Endothelial cell of umbilical vein (primary cell): Measurements from ENCODE around the gene PML. TPM values are rescaled to one million over a fixed set of nuclear protein-coding genes. Genes with fewer than 3 reads are reported as not detected.

ENCODE experiments used
- BruUV-seq: library from RNA; stranded (reverse); fragments of 400-500 nt; replicated peaks from 2 replicates; lab custom pipeline; 2021; lab: Mats Ljungman, UMichigan
- CTCF ChIA-PET: fragments of 300-600, 350-600 bp; sonication (Branson Sonifier 250); formaldehyde crosslinking; loops from one replicate; lab custom pipeline; 2021; ENCODE audit warnings: antibody characterized with exemption, inconsistent platforms; lab: Charles Lee
- POLR2A ChIA-PET: fragments of 300-600, 350-600 bp; sonication (Branson Sonifier 250); formaldehyde crosslinking; loops from one replicate; lab custom pipeline; 2021; ENCODE audit warnings: antibody characterized with exemption, inconsistent platforms; lab: Charles Lee
- DNase-seq: peaks from one replicate; pipeline ENCODE4 v3.0.0-alpha.2; 2011; ENCODE audit warnings: low read depth, low spot score
- FAIRE-seq: peaks from 2 replicates; lab custom pipeline; 2011; peaks lifted over from hg19 to GRCh38; lab: Jason Lieb, UNC
- H2AFZ ChIP-seq: 2 replicates; pipeline ENCODE4 v1.6.0; 2012; ENCODE audit warnings: low read depth, low read length, control low read depth, inconsistent platforms
- H3K27ac ChIP-seq: 2 replicates; pipeline ENCODE4 v1.5.1; 2011; ENCODE audit warnings: low read depth, mild to moderate bottlenecking, control low read depth, low read length, moderate library complexity; ENCODE audit not compliant: insufficient read depth
- H3K27me3 ChIP-seq, 2 experiments: 2 replicates each; pipeline versions ENCODE4 v1.6.0 to v1.6.1; 2011; ENCODE audit warnings: low read length in 2 of 2, mixed read lengths in 1 of 2; ENCODE audit not compliant: control insufficient read depth in 2 of 2, insufficient read depth in 2 of 2
- H3K36me3 ChIP-seq, 2 experiments: 2 replicates in 1 of 2; 3 replicates in 1 of 2; pipeline ENCODE4 v1.5.1; 2011; ENCODE audit warnings: low read length in 2 of 2, mild to moderate bottlenecking in 1 of 2, moderate library complexity in 1 of 2; ENCODE audit not compliant: control insufficient read depth in 2 of 2, insufficient read depth in 2 of 2; ENCODE audit errors: extremely low read depth in 1 of 2
- H3K4me1 ChIP-seq: 3 replicates; pipeline ENCODE4 v1.5.1; 2011; ENCODE audit warnings: mild to moderate bottlenecking, low read length; ENCODE audit not compliant: control insufficient read depth, insufficient read depth; ENCODE audit errors: extremely low read depth
- H3K4me2 ChIP-seq: 2 replicates; pipeline ENCODE4 v1.6.1; 2011; ENCODE audit warnings: low read length, control low read depth, mixed read lengths; ENCODE audit not compliant: insufficient read depth
- H3K4me3 ChIP-seq, 3 experiments: fragments of 200-600 bp in 1 of 3; sonication (generic), shearing (Covaris generic) in 1 of 3; replicated peaks in 1 of 3; 2 replicates each; pipeline ENCODE4 v1.5.1; 2011 to 2016; ENCODE audit warnings: control low read depth in 3 of 3, low read length in 3 of 3, mild to moderate bottlenecking in 2 of 3, inconsistent platforms in 1 of 3, low read depth in 1 of 3, moderate library complexity in 1 of 3; ENCODE audit not compliant: insufficient read depth in 1 of 3
- H3K79me2 ChIP-seq: 2 replicates; pipeline ENCODE4 v1.6.0; 2012; ENCODE audit warnings: low read length, inconsistent platforms; ENCODE audit not compliant: control insufficient read depth, insufficient read depth
- H3K9ac ChIP-seq: replicated peaks from 2 replicates; pipeline ENCODE3; 2011; ENCODE audit warnings: low read length, control low read depth; ENCODE audit not compliant: insufficient read depth; ENCODE audit errors: extremely low read depth
- H3K9me1 ChIP-seq: replicated peaks from 3 replicates; pipeline ENCODE4 v1.6.0; 2011; ENCODE audit warnings: mild to moderate bottlenecking, low read length; ENCODE audit not compliant: control insufficient read depth, insufficient read depth; ENCODE audit errors: extremely low read depth
- H3K9me3 ChIP-seq: replicated peaks from 2 replicates; pipeline ENCODE4 v1.5.1; 2012; ENCODE audit warnings: low read length, inconsistent platforms; ENCODE audit not compliant: control insufficient read depth, insufficient read depth
- H4K20me1 ChIP-seq: replicated peaks from 2 replicates; pipeline ENCODE3; 2011; ENCODE audit warnings: mild to moderate bottlenecking, low read length; ENCODE audit not compliant: control insufficient read depth, insufficient read depth; ENCODE audit errors: extremely low read depth
- EZH2 ChIP-seq: IDR thresholded peaks from 2 replicates; pipeline ENCODE4 v1.6.1; 2012; ENCODE audit warnings: borderline replicate concordance, low read depth, mild to moderate bottlenecking, moderate library complexity, low read length, inconsistent platforms; ENCODE audit not compliant: severe bottlenecking
- FOS ChIP-seq: IDR thresholded peaks from 2 replicates; pipeline ENCODE4 v1.6.1; 2011; ENCODE audit warnings: mild to moderate bottlenecking, low read length, moderate library complexity, borderline replicate concordance; ENCODE audit not compliant: insufficient read depth
- GATA2 ChIP-seq: IDR thresholded peaks from 2 replicates; pipeline ENCODE4 v1.7.0; 2011; ENCODE audit warnings: low read depth, mild to moderate bottlenecking, moderate library complexity, mixed read lengths, low read length; ENCODE audit not compliant: insufficient read length, insufficient read depth
- JUN ChIP-seq: IDR thresholded peaks from 2 replicates; pipeline ENCODE4 v1.6.1; 2011; ENCODE audit warnings: borderline replicate concordance, low read depth; ENCODE audit not compliant: insufficient read length, insufficient read depth
- MYC ChIP-seq: IDR thresholded peaks from one replicate; pipeline ENCODE4 v1.6.1; 2011; ENCODE audit warnings: mild to moderate bottlenecking, low read depth, low read length
- POLR2A ChIP-seq: IDR thresholded peaks from 2 replicates; pipeline ENCODE4 v1.6.1; 2012; ENCODE audit warnings: low read depth, mild to moderate bottlenecking, control low read depth, low read length
- POLR2AphosphoS5 ChIP-seq: IDR thresholded peaks from 2 replicates; pipeline ENCODE4 v1.6.1; 2012; ENCODE audit warnings: low read depth, mild to moderate bottlenecking, control low read depth, low read length, moderate library complexity; ENCODE audit not compliant: insufficient read depth
- dilution Hi-C: fragments of 300-500 bp; cut with MboI; formaldehyde crosslinking; loops from one replicate; pipeline ENCODE4 v1.15.0; 2019; ENCODE audit warnings: low sequenced_read_pairs; ENCODE audit not compliant: extremely low pct_ligation_motif_present
- intact Hi-C: fragments of 100-400 bp; cut with micrococcal nuclease; formaldehyde crosslinking; loops from one replicate; pipeline ENCODE4 v1.10.0; 2022
- polyA plus RNA-seq, 4 experiments: library from polyadenylated mRNA; depleted of rRNA in 3 of 4; stranded (reverse) in 3 of 4; unstranded in 1 of 4; fragments of >200 nt; gene quantifications; 2 replicates each; pipeline versions ENCODE4 v1.2.1 to v1.2.3, GENCODE V29; 2011 to 2012; ENCODE audit warnings: missing spikeins in 1 of 4
- total RNA-seq: library from RNA; stranded (reverse); gene quantifications from 2 replicates; pipeline ENCODE4 v1.2.3, GENCODE V29; 2021

The PML gene
- total and polyA plus RNA-seq, 2 donors (not counting 3 experiments of a cell fraction or from before 2014, with no cell fraction given): 30.4 to 79.6 TPM

GRCh38 chr15:74025436-74025835 is 30.9 kb downstream of the PML start:
- H3K4me3 ChIP-seq: no peak overlapping the region
- peaks cover 6 to 24% of the 10 kb centered on the region in 2 experiments for H3K36me3 ChIP-seq
- DNase-seq (peak; percentile 70), FAIRE-seq (peak; percentile 99)
- POLR2A ChIA-PET: no interaction called here
- BruUV-seq: no TSS peak
- peak; percentile 72 for TF ChIP-seq FOS
- peak; percentile 73 for TF ChIP-seq POLR2AphosphoS5
- TF ChIP-seq JUN: no peak
- peak; percentile 40 for TF ChIP-seq GATA2
- TF ChIP-seq EZH2: no peak
- no peak for TF ChIP-seq POLR2A
- no peak for TF ChIP-seq MYC
- intact Hi-C loops: loop anchor here (1.0 kb wide), 3 partner anchors 14 to 43 kb away; partner anchors contain the start of gene STOML1
- H3K4me2 ChIP-seq: peak overlapping the region; percentile 52
- H3K9ac ChIP-seq: no peak overlapping the region
- H3K9me3 ChIP-seq: no peaks in the 10 kb centered on the region
- dilution Hi-C loops: no loop called here
- H3K27ac ChIP-seq: peak overlapping the region; percentile 62
- H3K4me1 ChIP-seq: peaks cover 22% of the 10 kb centered on the region
- no peaks in the 10 kb centered on the region for H3K27me3 ChIP-seq
- H4K20me1 ChIP-seq: no peaks in the 10 kb centered on the region
- H2AFZ ChIP-seq: no peak overlapping the region
- CTCF ChIA-PET: interaction anchor here (1.2 to 3.3 kb wide), 7 partner anchors 12 to 74 kb away, joined by 3 to 40 read pairs (median 5); no protein-coding TSS in a partner anchor
- peaks cover 29% of the 10 kb centered on the region for H3K79me2 ChIP-seq
- H3K9me1 ChIP-seq: no peaks in the 10 kb centered on the region

- dilution Hi-C loops: no loop called here
- H3K9me3 ChIP-seq: no peaks in the 10 kb centered on the region
- no peaks in the 10 kb centered on the region for H3K9me1 ChIP-seq
- peaks cover 16% of the 10 kb centered on the region for H3K79me2 ChIP-seq
- TF ChIP-seq POLR2A: no peak
- TF ChIP-seq POLR2AphosphoS5: no peak
- CTCF ChIA-PET: interaction anchor here (0.8 to 2.2 kb wide), 6 partner anchors 9 to 76 kb away, joined by 3 to 14 read pairs (median 6); no protein-coding TSS in a partner anchor
- H3K4me3 ChIP-seq: no peak overlapping the region
- no peak overlapping the region for H3K27ac ChIP-seq
- H4K20me1 ChIP-seq: no peaks in the 10 kb centered on the region
- H3K36me3 ChIP-seq: peaks cover 5 to 26% of the 10 kb centered on the region in 2 experiments
- POLR2A ChIA-PET: interaction anchor here (0.9 kb wide), 1 partner anchor 9 kb away, joined by 3 read pairs; no protein-coding TSS in a partner anchor
- DNase-seq (no peak), FAIRE-seq (peak; percentile 46)
- H3K27me3 ChIP-seq: no peaks in the 10 kb centered on the region
- H3K9ac ChIP-seq: no peak overlapping the region
- intact Hi-C loops: no loop called here
- no TSS peak for BruUV-seq
- H2AFZ ChIP-seq: no peak overlapping the region
- H3K4me1 ChIP-seq: peaks cover 22% of the 10 kb centered on the region
- no peak overlapping the region for H3K4me2 ChIP-seq
Measured at GRCh38 chr15:74027688-74028087, 33.2 kb downstream of the PML start.
